GM19467 (cell line): ENCODE results near the gene TGM5.
"Not testable (repeated sequence)": the region's sequence is repeated elsewhere in the genome, so short reads cannot be mapped to it uniquely, and the experiment has no call there.

Experiments used
- ATAC-seq: cut with Tn5 transposase; IDR thresholded peaks from one replicate; pipeline ENCODE4 v1.9.1; 2021; ENCODE audit warnings: mild to moderate bottlenecking, moderate library complexity; ENCODE audit not compliant: unreplicated experiment

The TGM5 gene

DNA sequence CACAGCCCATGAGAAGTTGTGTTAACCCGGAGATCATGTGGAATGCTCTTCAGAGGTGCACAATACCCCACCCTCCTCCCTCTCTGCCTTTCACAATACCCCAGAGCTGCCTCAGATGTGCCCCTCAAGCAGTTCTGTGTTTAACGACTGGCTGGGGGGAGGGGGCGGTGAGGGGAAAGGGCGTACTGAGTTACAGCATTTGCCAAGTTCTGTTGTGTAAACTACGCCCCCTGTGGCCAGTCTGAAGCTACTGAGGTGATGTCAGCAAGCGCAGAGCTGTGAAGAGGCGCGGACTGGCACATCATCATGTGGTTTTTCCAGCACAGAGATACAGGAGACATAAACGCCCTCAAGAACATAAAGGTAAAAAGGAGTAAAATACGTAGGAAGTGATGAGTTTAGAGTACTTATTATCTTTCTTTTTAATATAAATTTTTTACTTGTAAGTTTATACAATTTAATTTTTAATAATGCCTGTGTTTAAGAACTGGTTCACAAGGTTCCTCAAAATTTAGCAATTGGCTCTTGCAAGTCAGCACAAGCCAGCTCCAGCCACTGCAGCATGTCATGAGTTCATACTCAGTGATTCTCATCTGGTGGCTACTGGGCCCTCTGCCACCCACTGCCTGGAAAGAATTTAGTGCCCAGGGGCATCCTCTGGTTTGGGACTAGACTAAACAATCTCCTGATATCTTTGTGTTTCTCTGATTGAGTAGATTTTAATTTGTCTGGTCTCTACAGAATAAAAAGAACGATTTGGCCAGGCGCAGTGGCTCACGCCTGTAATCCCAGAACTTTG is 47.6 kb downstream of the TGM5 start:
- no peak for ATAC-seq

DNA sequence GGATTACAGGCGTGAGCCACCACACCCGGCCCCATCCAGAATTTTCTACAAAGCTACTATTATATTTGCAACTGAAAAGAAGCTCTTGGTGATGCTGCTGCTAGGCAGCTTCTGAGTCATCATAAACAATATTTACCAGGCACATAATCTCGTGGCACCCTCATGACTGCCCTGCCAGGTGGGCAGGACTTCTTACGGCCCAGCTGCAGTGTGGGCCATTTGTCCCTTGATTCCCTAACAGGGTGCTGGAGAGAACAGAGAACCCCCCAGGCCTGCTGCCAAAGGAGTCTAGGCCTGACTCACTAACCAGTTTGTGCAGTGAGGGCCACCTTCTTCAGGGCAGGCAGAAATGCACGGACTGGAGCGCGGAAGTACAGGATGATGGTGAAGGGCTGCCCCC is 50.8 kb downstream of the TGM5 start:
- ATAC-seq, result no peak

DNA sequence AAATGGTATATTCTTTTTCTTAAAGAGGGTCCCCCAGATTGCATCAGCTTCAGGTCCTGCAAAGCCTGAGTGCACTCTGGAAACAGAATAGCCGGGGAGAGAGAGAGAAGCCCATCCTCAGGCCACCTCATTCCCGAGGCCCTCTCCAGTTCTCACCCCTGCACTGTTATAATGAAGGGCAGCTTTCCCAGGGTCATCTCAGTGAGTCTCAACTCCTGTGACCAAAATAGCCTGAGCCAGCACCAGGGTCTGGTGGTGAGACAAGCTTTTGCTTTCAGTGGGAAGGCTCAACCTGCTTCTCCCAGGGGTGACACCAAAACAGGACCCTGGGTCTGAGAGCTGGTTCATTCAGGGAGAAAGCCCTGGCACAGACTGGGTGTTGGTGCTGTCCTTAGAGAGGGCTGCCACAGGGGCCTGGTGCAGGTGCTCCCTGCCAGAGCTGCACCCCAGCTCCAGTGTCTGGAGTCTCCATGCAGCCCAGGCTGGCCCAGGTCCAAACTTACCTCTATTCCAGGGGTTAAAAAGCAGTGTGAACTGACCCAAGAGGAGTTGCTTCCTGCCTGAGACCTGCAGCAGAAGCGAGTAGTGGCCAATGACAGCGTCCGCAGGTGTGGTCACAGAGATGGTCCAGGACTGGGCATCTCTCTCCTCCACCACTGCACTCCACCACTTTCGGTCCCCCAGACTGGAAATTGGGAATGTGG is 52.0 kb downstream of the TGM5 start:
- no peak for ATAC-seq

DNA sequence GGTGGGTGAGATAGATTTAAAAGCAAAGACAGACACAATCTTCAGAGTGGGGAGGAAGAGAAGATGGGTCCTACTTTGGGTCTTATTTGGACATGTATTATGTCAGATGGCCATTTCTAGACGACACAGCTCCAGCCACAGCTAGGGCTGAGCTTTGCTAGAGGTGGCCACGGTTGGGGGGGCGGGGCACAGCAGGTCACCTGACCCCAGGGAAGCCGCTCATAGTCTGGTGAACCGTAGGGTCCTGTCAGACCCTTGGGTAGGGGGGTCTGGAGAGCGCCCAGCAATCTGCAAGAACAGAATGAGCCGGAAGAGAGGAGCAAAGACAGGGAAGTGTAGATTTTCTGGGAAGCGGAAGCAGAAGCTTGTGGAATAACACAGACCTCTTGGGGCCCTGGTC is 52.6 kb downstream of the TGM5 start:
- ATAC-seq, result no peak

DNA sequence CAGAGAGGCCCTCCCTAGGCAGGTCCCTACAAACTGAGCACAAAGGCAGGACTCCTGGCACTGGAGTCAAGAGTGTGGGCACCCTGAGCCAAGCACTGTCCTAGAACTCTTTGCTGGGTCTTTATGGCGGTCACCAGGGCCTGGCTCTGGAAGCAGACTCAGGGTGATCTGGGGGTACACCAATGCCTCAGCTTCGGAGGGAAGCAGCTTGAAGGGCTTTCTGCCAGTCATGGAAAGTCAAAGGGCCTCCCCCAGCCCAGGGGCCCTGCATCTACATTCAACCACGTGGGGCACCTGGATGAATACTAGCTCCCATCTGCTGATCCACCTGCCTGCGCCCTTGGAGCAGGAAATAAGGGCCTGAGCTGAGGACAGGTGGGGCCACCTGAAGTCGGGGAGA is 53.3 kb downstream of the TGM5 start:
- ATAC-seq, result no peak

DNA sequence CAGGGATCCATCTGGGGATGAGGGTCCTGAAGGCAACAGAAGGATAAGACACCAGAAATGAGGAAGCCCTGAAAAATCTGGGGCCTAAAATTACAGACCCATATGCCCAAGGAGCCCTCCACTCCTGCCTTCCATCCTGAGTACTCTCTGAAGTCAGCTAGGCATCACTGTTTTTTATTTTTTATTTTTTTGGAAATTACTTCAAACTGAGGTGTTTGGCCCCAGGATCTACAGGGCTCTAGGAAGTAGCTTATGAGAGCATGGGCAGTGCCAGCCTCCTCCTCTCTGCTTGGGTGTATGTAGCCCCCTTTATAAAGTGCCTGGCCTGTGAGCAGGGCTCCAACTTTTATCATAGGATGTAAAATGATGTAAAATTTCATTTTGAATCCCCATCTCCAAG is 53.8 kb downstream of the TGM5 start:
- no peak for ATAC-seq

DNA sequence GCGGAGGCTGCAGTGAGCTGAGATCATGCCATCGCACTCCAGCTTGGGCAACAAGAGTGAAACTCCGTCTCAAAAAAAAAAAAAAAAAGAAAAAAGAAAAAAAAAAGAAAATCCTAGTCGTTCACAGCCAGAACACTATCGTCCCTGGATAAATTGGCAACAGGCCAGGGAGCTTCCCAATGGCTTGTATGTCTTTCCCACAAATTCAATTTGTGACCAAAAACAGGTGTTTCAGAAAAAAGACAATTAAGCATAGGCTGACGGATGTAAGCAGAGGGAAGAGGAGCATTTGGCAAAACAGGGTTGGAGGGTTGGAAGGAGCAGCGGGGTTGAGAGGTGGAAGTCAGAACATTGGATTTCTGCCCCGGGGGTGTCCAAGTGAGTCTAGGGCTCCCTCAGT is 54.4 kb downstream of the TGM5 start:
- no peak for ATAC-seq

DNA sequence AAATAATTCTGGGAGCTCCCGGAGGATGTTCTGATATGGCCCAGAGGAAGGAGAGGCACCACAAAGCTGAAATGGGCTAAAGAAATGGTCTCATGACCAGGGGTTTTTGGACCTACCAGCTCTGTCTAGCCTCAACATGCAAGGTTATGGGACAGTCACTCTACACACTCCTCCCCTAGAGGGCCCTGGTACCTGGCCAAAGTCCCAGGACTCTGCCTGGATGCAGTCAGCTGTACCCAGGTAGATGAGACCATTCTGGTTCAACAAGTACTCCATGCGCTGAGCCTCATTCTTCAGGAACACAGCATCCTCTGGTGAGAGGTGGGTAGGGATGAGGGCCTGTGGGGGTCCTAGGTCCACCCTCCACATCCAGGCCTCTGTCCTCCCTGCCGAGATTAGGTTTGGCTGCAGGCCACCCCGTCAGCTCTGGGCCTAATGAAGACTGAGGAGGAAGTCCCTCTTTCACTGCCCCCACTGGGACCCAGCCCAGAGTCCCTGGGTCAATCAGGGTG is 55.4 kb downstream of the TGM5 start:
- no peak for ATAC-seq

DNA sequence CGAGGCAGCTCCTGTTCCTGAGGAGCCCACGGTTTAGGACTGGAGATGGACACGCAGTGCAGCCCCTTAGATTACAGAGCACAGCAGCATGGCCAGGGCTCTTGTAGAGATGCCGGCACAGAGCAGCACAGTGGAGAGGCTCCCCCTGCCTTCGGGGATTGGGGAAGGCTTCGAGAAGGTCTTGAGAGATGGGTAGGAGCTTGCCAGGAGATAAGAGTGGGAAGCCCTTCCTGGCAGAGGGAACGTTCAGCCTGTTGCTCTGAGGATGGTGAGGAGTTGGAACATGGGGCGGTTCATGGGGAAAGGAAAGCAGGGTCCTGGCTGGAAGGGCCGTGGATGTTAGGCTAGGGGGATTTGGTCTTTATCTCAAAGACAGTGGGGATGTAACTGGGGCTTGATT is 55.9 kb downstream of the TGM5 start:
- no peak for ATAC-seq

DNA sequence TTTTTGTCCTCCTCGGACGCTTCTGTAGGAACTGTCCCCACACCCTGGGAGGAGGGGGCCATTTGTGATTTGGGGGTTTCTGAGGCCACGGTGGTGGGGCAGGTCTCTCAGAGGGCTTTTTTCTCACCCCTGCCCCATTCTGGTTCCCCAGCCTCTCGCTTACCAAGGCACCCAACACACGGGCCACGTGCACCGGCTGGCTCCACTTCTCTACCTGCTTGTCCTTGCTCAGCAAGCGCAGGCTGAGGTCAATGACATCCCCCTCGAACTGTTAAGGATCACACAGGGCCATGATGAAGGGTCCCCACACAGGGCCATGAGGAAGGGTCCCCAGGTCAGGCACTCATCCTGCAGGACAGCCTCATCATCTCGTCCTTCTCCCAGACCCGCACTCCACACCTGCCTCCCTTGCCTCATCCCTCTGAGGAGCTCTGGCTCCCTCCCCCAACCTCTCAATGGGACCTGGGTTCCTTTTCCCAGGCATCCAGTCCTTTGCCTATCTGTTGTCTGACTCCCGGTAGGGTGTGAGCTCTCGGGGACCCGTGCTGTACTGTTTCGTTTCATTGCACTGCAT is 56.5 kb downstream of the TGM5 start:
- ATAC-seq, result no peak

DNA sequence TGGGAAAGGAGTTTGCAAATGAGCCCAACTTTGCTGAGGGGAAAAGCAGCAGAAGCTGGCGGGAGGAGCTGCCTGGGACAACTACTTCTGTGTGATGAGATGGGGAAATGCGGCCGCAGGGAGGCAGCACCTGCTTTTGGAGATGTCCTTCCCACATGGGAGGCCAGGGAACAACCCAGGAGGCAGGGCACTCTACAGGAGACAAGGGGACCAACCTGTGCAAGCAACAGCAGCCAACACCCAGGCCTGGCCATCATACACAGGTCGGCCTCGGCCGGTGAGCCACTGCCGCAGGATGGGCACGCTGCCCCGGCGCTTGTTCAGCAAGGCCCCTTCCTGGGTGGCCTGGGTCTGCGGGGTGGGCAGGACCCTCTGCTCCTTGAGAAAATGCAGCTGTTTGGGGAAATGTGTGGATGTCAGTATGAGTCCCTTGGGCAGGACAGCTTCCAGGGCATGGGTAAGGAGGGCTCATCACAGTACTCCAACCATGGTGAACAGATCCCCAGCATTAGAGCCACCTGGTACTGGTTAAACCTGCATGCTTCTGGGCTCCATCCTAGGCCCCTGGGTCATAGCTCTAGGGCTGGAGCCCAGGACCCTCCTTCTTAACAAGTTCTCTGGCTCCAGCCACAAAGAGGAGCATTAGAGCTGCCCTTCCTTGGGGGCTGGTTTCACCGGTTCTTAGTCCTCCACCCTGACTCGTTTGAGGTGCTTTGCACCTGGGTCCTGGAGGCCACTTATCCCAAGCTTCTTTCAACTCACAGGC is 57.5 kb downstream of the TGM5 start:
- no peak for ATAC-seq

DNA sequence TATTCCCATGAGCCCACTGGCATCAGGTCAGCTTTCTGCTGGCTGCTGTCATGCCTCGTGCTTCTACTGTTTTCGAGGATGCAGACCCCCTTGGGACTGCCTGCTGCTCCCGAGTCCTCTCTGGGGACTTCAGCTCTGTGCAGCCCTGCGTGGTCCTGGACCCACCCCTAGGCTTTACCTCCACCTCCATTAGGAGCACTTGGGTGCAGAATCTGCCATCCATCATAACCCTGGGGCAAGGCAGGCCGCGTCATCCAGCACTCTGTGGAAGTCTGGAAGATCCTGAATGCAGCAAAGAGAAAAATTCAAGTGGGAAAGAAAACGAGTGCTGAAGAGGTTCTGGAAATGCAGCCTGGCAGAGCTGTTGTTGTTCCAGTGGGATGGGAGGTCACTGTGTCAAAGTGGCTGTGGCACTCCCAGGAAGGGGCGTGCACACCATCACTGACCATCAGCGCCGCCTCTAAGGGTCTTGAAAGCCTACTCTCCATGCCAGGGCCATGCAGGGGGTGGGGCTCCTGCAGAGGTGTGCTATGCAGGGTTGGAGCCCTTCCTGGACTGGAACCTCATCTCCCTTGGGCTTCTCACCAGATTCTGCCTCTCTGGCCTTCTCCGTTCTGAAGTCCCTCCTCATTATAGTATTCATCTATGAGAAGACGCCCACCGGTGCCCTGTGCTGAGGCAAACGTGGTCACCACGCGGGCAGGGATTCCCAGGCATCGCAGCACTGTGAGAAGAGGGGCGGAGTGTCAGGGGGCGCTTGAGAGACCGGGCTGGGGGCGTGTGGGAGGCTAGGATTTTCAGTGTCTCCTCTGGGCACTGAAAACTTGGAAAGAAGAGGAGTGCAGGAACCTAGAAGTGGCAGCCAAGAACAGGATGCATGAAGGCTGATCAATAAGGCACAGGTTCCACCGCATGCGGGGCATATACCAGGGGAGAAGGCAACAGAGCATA is 58.4 kb downstream of the TGM5 start:
- no peak for ATAC-seq

DNA sequence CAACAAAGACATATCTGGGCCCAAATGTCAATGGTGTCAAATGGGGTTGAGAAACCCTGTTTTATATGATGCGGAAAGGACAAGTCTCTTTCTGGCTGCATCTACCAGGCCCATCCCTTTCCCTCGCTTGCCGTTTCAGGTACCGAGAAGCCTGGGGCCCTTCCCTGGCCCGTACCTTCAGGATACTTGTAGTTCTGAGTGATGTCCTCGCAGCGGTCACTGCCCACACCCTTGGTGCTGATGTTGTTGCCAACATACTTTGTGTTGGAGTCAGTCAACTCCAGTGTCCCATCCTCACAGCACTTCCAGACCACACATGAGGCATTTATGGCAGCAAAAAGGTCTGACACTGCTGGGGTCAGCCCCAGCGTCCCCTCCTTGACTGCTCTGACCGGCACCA is 59.7 kb downstream of the TGM5 start:
- ATAC-seq, result no peak

DNA sequence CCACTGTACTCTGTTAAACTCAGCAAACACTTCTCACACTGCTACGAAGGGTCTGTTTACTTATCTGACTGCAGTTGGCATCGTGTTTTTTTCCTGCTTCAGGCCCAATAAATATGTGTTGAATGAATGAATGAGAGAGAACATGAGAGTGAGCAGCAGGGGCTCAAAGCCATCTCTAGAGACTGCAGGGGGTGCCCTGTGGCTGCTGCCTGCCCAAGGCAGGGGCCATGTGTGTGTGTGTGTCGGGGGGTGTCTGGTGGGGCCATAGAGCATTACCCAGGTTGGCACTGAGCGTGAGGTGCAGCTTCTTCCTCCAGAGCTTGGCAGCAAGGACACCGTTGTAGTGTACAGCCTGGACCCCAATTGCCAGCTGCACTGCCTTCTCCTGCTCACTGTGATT is 60.7 kb downstream of the TGM5 start:
- no peak for ATAC-seq

DNA sequence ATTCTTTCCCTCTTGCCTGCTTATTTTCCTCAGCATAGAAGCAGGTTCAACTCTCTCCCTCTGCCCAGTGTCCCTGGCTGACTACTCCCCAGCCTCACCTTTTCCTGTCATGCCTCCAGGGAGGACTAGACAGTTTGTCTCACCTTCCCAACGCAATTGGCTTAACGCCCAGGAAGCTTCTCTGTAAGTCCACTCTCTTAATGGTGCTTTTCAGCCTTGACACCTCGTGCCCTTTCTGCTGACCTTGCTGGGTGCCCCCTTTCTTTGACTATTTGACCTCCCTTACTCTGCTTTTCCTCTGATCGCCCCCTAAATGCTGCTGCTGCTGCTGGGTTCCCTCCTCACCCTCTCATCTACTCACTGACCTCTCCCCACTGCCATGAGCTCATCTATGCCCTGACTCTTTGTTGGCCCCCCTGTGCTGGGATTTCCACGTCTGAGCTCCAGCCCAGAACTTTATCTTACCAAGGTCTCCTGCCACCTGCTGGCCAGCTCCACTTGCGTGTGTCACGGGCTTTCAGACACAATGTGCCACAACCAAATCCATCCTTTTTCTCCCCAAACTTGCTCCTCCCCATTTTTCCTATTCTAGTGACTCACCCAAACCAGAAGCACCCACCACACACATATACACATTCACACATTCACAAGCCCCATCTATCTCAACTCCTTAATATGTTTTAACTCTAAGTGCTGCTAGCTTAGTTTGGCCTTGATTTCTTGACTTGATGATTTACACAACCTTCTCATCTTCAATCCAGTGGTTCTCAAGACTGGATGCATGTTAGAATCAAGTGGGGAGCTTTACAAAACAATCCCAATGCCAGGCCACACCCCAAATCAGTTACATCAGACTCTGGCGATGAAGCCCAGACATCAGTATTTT is 62.5 kb downstream of the TGM5 start:
- no peak for ATAC-seq

DNA sequence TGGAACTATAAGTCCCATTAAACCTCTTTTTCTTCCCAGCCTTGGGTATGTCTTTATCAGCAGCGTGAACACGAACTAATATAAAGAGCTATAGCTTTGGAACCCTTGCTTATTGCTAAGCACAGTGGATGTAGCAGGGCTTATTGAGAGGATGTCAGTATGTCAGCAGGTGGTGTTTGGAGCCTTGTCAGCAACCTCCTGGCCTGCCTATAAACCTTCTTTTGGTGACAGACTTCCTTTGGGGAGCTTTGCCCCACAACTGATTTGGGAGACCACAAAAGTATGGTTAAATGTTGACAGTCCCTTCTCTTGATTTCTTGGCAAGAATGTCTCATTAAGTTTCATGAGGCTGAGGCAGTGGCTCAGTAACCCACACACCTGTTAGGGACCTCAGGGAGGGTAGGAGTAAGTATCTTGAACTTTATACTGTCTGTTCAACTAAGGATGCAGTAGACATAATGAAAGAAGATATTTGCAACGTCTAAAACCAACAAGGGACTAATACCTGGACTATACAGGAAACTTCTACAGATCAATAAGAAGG is 66.7 kb downstream of the TGM5 start:
- no peak for ATAC-seq

DNA sequence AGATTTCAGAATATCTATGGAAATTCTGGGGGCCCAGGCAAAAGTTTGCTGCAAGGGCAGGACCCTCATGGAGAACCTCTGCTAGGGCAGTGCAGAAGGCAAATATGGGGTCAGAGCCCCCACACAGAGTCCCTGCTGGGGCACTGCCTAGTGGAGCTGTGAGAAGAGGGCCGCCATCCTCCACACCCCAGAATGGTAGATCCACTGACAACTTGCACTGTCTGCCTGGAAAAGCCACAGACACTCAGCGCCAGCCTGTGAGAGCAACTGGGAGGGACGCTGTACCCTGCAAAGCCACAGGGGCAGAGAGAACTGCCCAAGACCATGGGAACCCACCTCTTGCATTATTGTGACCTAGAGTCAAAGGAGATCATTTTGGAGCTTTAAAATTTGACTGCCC is 67.7 kb downstream of the TGM5 start:
- ATAC-seq, result no peak

DNA sequence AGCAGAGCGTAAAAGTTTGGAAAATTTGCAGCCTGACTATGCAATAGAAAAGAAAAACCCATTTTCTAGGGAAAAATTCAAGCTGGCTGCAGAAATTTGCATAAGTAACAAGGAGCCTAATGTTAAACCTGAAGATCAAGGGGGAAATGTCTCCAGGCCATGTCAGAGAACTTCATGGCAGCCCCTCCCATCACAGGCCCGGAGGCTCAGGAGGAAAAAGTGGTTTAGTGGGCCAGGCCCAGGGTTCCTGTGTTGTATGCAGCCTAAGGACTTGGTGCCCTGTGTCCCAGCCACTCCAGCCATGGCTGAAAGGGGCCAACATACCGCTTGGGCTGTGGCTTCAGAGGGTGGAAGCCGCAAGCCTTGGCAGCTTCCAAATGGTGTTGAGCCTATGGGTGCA is 68.2 kb downstream of the TGM5 start:
- ATAC-seq, result not testable (repeated sequence)

DNA sequence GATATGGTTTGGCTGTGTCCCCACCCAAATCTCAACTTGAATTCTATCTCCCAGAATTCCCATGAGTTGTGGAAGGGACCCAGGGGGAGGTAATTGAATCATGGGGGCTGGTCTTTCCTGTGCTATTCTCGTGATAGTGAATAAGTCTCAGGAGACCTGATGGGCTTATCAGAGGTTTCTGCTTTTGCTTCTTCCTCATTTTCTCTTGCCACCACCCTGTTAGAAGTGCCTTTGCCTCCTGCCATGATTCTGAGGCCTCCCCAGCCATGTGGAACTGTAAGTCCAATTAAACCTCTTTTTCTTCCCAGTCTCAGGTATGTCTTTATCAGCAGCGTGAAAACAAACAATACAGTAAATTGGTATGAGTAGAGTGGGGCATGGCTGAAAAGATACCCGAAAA is 69.0 kb downstream of the TGM5 start:
- ATAC-seq, result not testable (repeated sequence)
